Choroid plexus epithelial cell (primary cell): ENCODE results near the gene PGM3.

Experiments
- DNase-seq: peaks from one replicate; pipeline ENCODE4 v3.0.0-alpha.2; 2010; ENCODE audit warnings: low read depth
- H3K4me3 ChIP-seq: 2 replicates; pipeline ENCODE4 v1.5.1; 2011; ENCODE audit warnings: low read depth, mild to moderate bottlenecking, control low read depth, low read length, moderate library complexity
- TF ChIP-seq, protein P1 (sequence below): conservative IDR thresholded peaks from 2 replicates; pipeline ENCODE4 v1.5.1; 2011; ENCODE audit warnings: low read depth, mild to moderate bottlenecking, control low read depth, inconsistent platforms, low read length, moderate library complexity

PGM3 gene

DNA sequence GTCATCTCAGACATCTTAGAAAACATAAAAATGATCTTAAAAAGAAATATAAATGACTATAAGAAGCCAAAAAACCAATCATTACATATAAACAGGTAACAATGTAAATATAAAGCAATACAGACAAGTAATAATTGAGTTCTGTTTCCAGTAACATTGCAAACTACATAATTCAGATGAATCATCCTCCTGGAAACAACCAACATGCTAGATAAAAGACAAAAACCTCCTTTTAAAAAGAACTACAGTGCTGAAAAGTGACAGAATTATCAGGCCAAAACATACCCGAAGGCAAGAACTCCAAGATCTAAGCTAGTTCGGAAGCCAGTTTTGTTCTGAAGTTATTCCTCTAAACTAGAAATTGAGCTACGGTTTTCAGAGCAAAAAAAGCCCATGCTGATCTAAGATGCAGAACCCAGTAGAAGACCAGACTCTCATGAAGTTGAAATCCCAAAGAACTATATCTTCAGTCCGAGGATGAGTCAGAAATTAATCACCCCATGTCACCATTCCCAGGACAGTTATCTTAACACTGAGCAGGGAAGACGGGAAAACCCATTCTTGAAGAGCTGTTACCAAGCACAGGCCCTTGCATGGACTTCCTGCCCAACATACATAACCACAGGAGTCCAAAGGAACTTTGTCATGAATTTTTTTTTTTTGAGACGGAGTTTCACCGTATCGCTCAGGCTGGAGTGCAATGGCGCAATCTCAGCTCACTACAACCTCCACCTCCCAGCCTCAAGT lies 9.8 kb downstream of the PGM3 start:
- TF ChIP-seq, protein P1, sequence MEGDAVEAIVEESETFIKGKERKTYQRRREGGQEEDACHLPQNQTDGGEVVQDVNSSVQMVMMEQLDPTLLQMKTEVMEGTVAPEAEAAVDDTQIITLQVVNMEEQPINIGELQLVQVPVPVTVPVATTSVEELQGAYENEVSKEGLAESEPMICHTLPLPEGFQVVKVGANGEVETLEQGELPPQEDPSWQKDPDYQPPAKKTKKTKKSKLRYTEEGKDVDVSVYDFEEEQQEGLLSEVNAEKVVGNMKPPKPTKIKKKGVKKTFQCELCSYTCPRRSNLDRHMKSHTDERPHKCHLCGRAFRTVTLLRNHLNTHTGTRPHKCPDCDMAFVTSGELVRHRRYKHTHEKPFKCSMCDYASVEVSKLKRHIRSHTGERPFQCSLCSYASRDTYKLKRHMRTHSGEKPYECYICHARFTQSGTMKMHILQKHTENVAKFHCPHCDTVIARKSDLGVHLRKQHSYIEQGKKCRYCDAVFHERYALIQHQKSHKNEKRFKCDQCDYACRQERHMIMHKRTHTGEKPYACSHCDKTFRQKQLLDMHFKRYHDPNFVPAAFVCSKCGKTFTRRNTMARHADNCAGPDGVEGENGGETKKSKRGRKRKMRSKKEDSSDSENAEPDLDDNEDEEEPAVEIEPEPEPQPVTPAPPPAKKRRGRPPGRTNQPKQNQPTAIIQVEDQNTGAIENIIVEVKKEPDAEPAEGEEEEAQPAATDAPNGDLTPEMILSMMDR = no peak
- H3K4me3 ChIP-seq = no peak overlapping the region
- peak; percentile 90 for DNase-seq

DNA sequence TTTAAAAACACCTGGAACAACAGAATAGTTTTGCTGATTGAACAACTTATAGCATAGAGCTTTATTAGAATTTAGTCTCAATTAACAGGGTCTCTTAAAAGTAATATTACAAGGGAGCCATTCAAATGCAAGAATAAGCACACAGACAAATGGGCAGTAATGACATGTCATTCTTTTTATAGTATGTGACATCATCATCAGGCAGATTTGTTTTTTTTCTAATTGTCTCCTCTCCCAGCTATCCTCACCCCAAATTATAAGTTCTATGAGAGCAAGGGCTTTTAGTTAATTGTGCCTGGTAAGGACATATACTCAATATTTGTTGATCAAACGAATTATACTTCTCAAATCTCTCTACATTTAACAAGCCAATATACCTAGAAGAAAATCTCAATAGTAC lies 11.0 kb downstream of the PGM3 start:
- TF ChIP-seq, protein P1 = no peak
- no peak for DNase-seq
- H3K4me3 ChIP-seq = no peak overlapping the region

DNA sequence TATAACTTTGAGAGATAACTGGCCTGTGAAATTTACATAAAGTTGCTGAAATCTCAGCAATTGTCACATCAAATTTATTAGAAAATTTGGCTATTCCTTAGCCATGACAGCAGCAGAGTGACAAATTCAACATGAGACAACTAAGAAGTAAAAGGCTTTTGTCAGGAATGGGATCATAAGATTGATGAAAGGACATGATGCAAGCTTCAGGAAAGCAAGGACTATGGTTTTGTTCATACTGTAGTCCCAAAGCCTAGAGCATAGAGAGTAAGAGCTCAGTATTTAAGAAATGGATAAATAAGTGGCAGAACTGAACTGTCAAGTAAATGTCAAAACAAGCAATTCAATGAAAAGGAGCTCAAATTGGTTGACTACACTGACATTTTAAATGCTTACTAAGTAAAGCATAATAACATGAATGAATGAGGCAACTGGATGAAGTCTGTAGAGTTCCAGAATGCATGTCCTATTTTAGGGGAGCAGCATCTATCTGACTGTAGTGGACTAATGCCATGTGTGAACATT lies 12.6 kb downstream of the PGM3 start:
- TF ChIP-seq, protein P1 = no peak
- no peak for DNase-seq
- H3K4me3 ChIP-seq = no peak overlapping the region

DNA sequence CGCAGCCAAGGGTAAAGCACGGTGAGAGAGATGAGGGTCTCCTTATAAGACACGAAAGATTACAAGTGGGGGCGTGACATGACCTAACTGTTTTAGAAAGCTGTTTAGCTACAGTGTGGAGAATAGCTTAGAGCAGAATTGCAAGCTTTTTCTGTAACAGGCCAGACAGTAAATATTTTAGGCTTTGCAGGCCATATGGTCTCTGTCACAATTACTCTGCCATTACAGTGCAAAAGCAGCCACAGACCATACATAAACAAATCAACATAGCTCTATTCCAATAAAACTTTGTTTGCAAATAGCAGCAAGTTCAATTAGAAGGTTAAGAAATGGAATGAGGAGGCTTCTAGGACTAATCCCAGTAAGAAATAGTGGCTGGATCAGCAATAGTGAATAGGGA lies 16.8 kb downstream of the PGM3 start:
- DNase-seq = no peak
- TF ChIP-seq, protein P1 = no peak
- H3K4me3 ChIP-seq = no peak overlapping the region

DNA sequence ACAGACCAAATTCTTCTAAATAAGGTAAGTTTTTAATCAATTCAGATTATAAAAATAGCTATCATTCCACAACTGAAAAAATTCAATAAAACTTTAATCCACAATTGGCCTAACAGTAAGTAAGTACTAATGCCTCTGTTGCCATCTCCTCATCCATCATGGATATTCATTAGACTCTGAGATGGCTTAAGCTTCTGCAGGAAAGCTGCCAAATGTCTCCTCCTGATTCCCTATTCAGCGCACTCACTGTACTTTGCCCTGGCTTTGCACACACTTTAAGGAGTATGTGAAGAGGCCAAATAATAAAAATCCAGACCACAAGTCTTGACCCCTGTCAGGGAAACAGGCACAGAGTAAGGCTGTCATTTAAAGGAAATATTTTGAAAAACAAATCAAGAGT lies 23.6 kb downstream of the PGM3 start:
- TF ChIP-seq, protein P1 = no peak
- DNase-seq = no peak
- H3K4me3 ChIP-seq = no peak overlapping the region

DNA sequence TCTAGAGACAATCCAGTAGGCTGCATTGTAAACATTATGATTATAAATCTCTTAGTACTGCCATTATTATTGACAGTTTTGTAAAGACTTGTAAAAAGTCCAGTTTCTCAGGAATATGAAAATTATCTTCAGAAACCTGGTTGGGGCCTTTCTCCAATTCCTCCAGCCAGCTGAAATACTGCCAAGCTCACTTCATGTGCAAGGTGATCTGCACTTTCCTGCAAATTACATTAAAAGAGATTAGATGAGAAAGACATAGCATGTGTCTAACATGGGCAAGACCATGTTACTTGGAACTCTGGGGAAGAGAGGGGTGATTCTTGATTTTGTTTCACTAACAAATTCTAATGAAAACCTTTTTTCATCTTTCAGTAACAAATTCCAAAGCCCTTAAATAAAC lies 24.0 kb downstream of the PGM3 start:
- TF ChIP-seq, protein P1 = no peak
- no peak for DNase-seq
- H3K4me3 ChIP-seq = no peak overlapping the region

DNA sequence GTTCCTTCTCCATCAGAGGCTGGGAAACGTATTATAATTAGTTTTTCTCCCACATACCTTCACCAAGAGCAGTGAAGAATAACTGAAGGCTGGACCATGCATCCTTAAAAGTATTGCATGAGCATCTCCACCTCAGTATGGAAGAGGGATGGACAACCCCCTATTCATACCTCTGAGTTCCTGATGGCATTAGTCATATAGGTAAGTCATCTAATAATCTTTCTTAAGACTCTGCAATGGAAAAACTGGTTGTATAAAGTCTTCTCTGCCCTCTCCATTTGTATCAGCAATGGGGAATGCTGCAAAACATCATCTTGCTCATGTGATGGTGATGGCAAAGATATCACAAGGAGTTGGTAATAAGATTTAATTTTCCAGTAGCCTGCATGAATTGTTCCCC lies 24.5 kb downstream of the PGM3 start:
- TF ChIP-seq, protein P1 = no peak
- H3K4me3 ChIP-seq = no peak overlapping the region
- DNase-seq = no peak
